Astrocyte (in vitro differentiated cells and primary cell): ENCODE data around the gene TMEM221.

Experiments used
- EZH2 ChIP-seq: IDR thresholded peaks from 2 replicates; pipeline ENCODE4 v1.6.1; 2012; ENCODE audit warnings: mild to moderate bottlenecking, low read length, inconsistent platforms; ENCODE audit not compliant: insufficient read depth
- TF ChIP-seq, protein P1 (sequence below): IDR thresholded peaks from 2 replicates; pipeline ENCODE4 v1.5.1; 2011; ENCODE audit warnings: low read depth, mild to moderate bottlenecking, inconsistent platforms, low read length, moderate library complexity; ENCODE audit not compliant: insufficient read depth

DNA sequence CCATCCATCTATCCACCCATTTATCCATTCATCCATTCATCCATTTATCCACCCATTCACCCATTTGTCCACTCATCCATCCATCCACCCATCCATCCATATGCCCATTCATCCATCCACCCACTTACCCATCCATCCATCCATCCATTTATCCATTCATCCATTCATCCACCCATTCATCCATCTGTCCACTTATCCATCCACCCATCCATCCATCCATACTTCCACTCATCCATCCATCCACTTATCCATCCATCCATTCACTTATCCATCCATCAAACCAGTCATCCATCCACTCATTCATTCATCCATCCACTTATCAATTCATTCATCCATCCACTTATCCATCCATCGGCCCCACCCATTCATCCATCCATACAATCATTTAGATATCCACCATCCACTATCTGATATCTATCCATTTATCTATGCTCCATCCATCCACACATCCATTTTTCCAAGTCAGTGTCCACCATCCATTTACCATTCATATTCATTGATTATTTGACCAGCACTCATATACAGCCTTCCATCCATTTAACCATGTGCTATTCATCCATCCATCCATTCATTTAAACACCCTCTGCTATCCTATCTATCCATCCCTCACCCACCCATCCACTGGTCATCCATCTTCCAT lies 2.8 kb downstream of the TMEM221 start:
- TF ChIP-seq, protein P1, sequence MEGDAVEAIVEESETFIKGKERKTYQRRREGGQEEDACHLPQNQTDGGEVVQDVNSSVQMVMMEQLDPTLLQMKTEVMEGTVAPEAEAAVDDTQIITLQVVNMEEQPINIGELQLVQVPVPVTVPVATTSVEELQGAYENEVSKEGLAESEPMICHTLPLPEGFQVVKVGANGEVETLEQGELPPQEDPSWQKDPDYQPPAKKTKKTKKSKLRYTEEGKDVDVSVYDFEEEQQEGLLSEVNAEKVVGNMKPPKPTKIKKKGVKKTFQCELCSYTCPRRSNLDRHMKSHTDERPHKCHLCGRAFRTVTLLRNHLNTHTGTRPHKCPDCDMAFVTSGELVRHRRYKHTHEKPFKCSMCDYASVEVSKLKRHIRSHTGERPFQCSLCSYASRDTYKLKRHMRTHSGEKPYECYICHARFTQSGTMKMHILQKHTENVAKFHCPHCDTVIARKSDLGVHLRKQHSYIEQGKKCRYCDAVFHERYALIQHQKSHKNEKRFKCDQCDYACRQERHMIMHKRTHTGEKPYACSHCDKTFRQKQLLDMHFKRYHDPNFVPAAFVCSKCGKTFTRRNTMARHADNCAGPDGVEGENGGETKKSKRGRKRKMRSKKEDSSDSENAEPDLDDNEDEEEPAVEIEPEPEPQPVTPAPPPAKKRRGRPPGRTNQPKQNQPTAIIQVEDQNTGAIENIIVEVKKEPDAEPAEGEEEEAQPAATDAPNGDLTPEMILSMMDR, result no peak
- no peak for TF ChIP-seq EZH2
